HepG2 (cell line): ENCODE data around the gene PLA2G2A. TPM values are rescaled to one million over a fixed set of nuclear protein-coding genes. Genes with fewer than 3 reads are reported as not detected.
A peak's percentile ranks its signal among the peaks of the same experiment; 100 is the strongest.

ENCODE experiments used
- ATAC-seq: fragments of 200-7000 bp; cut with Tn5 transposase; 3 replicates; pipeline ENCODE4 v1.9.1; 2020; ENCODE audit warnings: mild to moderate bottlenecking, moderate library complexity
- BruUV-seq: library from RNA; stranded (reverse); fragments of 400-500 nt; replicated peaks from 2 replicates; lab custom pipeline; 2021; lab: Mats Ljungman, UMichigan
- CTCF ChIA-PET: fragments of 300-600 bp; formaldehyde crosslinking; extraction: SDS; loops from one replicate; lab custom pipeline; 2021; ENCODE audit warnings: low total read pairs, inconsistent platforms, low intra/inter-chr PET ratio; lab: Yijun Ruan, JAX
- POLR2A ChIA-PET: fragments of 350-600 bp; sonication (Branson Sonifier 250); formaldehyde crosslinking; loops from one replicate; lab custom pipeline; 2020; ENCODE audit warnings: antibody characterized with exemption, inconsistent platforms; lab: Yijun Ruan, JAX
- DNase-seq: peaks from one replicate; pipeline ENCODE4 v3.0.0-alpha.2; 2015; ENCODE audit warnings: low spot score
- FAIRE-seq: peaks from 3 replicates; lab custom pipeline; 2011; peaks lifted over from hg19 to GRCh38; lab: Jason Lieb, UNC
- H2AFZ ChIP-seq: one replicate; pipeline ENCODE4 v1.6.1; 2011; ENCODE audit warnings: low read length, inconsistent platforms
- H3K27ac ChIP-seq: fragments of 300-600 bp; 3 replicates; pipeline ENCODE4 v1.8.0; 2011; ENCODE audit warnings: mixed run types, mild to moderate bottlenecking, mixed read lengths, low read length, inconsistent platforms; ENCODE audit not compliant: insufficient read depth; ENCODE audit errors: extremely low read length
- H3K27me3 ChIP-seq, 2 experiments: fragments of 200-600 bp in 1 of 2; 2 replicates in 1 of 2; 3 replicates in 1 of 2; pipeline versions ENCODE4 v1.6.0 to v1.8.0; 2011; ENCODE audit warnings: low read length in 2 of 2, mild to moderate bottlenecking in 2 of 2, moderate library complexity in 2 of 2, inconsistent platforms in 1 of 2; ENCODE audit not compliant: insufficient read depth in 2 of 2, control insufficient read depth in 1 of 2
- H3K36me3 ChIP-seq, 2 experiments: fragments of 200-600 bp in 1 of 2; replicated peaks in 1 of 2; 2 replicates in 1 of 2; 3 replicates in 1 of 2; pipeline versions ENCODE4 v1.5.1 to v1.8.0; 2011; ENCODE audit warnings: low read length in 2 of 2, inconsistent platforms in 1 of 2; ENCODE audit not compliant: insufficient read depth in 2 of 2, control insufficient read depth in 1 of 2
- H3K4me1 ChIP-seq: 2 replicates; pipeline ENCODE4 v1.5.1; 2012; ENCODE audit warnings: low read length, inconsistent platforms; ENCODE audit not compliant: insufficient read depth
- H3K4me2 ChIP-seq: 2 replicates; pipeline ENCODE4 v1.6.0; 2011; ENCODE audit warnings: low read depth, low read length, inconsistent platforms
- H3K4me3 ChIP-seq, 3 experiments: fragments of 200-600 bp in 1 of 3; sonication (generic), shearing (Covaris generic) in 1 of 3; replicated peaks in 1 of 3; 2 replicates each; pipeline ENCODE4 v1.5.1; 2011 to 2016; ENCODE audit warnings: low read length in 3 of 3, inconsistent platforms in 2 of 3, low read depth in 2 of 3, mild to moderate bottlenecking in 2 of 3, control low read depth in 1 of 3, mixed read lengths in 1 of 3; ENCODE audit not compliant: insufficient read depth in 1 of 3
- H3K79me2 ChIP-seq: one replicate; pipeline ENCODE4 v1.6.1; 2011; ENCODE audit warnings: low read length, inconsistent platforms; ENCODE audit not compliant: insufficient read depth
- H3K9ac ChIP-seq: 2 replicates; pipeline ENCODE4 v1.6.0; 2011; ENCODE audit warnings: mild to moderate bottlenecking, low read depth, low read length, inconsistent platforms; ENCODE audit not compliant: insufficient read depth
- H3K9me3 ChIP-seq: 2 replicates; pipeline ENCODE4 v1.5.1; 2012; ENCODE audit warnings: mild to moderate bottlenecking, low read length
- H4K20me1 ChIP-seq: 2 replicates; pipeline ENCODE4 v1.6.0; 2011; ENCODE audit warnings: inconsistent platforms, mild to moderate bottlenecking, low read length, moderate library complexity; ENCODE audit not compliant: insufficient read depth
- DNMT3B ChIP-seq: conservative IDR thresholded peaks from 2 replicates; pipeline ENCODE4 v1.6.1; 2016; ENCODE audit warnings: missing biosample characterization, control low read depth
- NCOA5 ChIP-seq: sonication (generic); formaldehyde crosslinking; IDR thresholded peaks from 2 replicates; pipeline ENCODE4 v1.4.0; 2020; ENCODE audit warnings: missing genetic modification reagents
- NRL ChIP-seq: sonication (generic); formaldehyde crosslinking; IDR thresholded peaks from 2 replicates; pipeline ENCODE4 v1.5.0; 2020; ENCODE audit warnings: missing genetic modification reagents, mild to moderate bottlenecking, moderate library complexity, borderline replicate concordance
- SMAD1 ChIP-seq: sonication (generic); formaldehyde crosslinking; IDR thresholded peaks from 2 replicates; pipeline ENCODE4 v1.4.0; 2020; ENCODE audit warnings: missing genetic modification reagents, low read depth, mild to moderate bottlenecking, borderline replicate concordance
- SPEN ChIP-seq: sonication (generic); formaldehyde crosslinking; IDR thresholded peaks from 2 replicates; pipeline ENCODE4 v1.5.1; 2020; ENCODE audit warnings: low read depth, mild to moderate bottlenecking, missing genetic modification reagents
- XBP1 ChIP-seq: sonication (generic); formaldehyde crosslinking; IDR thresholded peaks from 2 replicates; pipeline ENCODE4 v1.5.0; 2020; ENCODE audit warnings: missing genetic modification reagents
- ZMYM2 ChIP-seq: sonication (generic); formaldehyde crosslinking; IDR thresholded peaks from 2 replicates; pipeline ENCODE4 v1.8.0; 2022; ENCODE audit warnings: mild to moderate bottlenecking, missing genetic modification reagents
- ZNF468 ChIP-seq: sonication (generic); formaldehyde crosslinking; IDR thresholded peaks from 2 replicates; pipeline ENCODE4 v1.8.0; 2022; ENCODE audit warnings: mild to moderate bottlenecking, moderate library complexity, missing genetic modification reagents
- WGBS: methylation state at CpG from one replicate; pipeline ENCODE4 v1.1.6; 2017; ENCODE audit warnings: low lambda C conversion rate; 5-methylcytosine and 5-hydroxymethylcytosine counted together
- in situ Hi-C: cut with HindIII; loops from 2 replicates; pipeline ENCODE4 v1.10.0; 2017; ENCODE audit warnings: low pct_unique_long_range_greater_than_20kb; ENCODE audit not compliant: extremely low pct_ligation_motif_present
- intact Hi-C: fragments of 100-400 bp; cut with micrococcal nuclease; formaldehyde crosslinking; loops from one replicate; pipeline ENCODE4 v1.10.0; 2022; ENCODE audit not compliant: unreplicated experiment
- polyA plus RNA-seq, 8 experiments: library from polyadenylated mRNA; depleted of rRNA in 3 of 8; stranded (reverse) in 7 of 8; unstranded in 1 of 8; fragments of >200 nt; fragmentation: Illumina TruSeq in 4 of 8; extraction: Trizol in 4 of 8; gene quantifications; 2 replicates each; pipeline versions ENCODE4 v1.2.1 to v1.2.3, GENCODE V29; 2011 to 2016; ENCODE audit warnings: low read depth in 4 of 8, missing spikeins in 1 of 8, mixed read lengths in 1 of 8; ENCODE audit not compliant: insufficient read depth in 1 of 8
- total RNA-seq, 5 experiments: library from RNA; depleted of rRNA; stranded (reverse); fragments of >200 nt; fragmentation: Illumina TruSeq; extraction: Trizol; gene quantifications; 2 replicates each; pipeline ENCODE4 v1.2.3, GENCODE V29; 2016; ENCODE audit warnings: low read depth in 1 of 5
- TF ChIP-seq, protein P1 (sequence below): sonication (generic); formaldehyde crosslinking; IDR thresholded peaks from 2 replicates; pipeline ENCODE4 v1.4.0; 2020; ENCODE audit warnings: missing genetic modification reagents, borderline replicate concordance

Gene PLA2G2A
- total and polyA plus RNA-seq, 2 of the 13 experiments (the other 11 are each of a cell fraction or from before 2014, with no cell fraction given): 0.35 to 30.3 TPM

DNA sequence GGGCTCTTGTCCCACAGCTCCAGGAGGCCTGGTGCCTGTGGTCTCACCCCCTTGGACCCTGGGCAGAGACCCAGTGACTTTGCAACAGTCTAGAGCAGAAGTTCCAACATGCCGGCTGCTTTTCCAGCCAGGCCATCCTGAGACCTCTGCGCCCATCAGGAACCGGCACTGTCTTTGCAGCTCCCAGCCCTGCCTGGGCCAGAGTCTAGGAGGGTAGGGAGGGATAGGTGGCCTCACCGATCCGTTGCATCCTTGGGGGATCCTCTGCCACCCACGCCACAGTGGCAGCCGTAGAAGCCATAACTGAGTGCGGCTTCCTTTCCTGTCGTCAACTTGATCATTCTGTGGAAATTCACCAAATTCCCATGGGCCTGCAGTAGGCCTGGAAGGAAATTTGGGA is 1.3 kb downstream of the PLA2G2A start:
- intact Hi-C loops (no loop called here), in situ Hi-C loops (loop anchor here (10.0 kb wide), 1 partner anchor 217 kb away; no protein-coding TSS in a partner anchor)

DNA sequence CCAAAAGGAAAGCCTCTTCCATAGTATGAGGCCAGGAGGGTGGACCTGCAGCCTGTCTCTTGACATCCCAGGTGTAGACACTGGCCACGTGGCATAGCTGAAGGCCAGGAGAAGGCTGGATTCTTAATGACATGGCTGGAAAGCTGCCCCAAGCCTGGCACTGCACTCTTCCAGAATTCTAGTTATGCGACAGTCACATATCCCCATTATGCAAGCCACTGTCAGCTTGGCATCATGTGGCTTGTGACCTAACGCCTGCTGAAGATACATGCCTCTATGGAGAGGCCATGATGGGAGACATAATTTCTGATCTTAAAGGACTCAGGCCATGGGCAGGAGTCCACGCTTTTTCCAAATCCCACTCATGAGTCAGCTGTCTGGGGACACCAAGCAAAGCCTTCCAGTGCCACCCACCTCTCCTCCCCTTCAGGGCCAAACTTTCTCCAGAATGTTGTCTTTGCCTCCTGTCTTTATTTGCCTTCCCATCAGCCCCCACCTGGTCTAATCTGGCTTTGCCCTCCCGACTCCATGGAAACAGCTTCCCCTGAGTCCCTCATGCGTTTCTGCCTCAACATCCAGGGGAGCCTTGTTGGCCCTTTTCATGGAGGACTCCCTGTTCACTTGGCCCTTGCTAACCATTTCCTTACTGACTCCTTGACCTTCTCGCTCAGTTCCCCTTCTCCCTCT is 3.0 kb downstream of the PLA2G2A start:
- no peaks in the 10 kb centered on the region for H3K36me3 ChIP-seq
- peaks cover 83% of the 10 kb centered on the region for H3K4me1 ChIP-seq
- H3K9ac ChIP-seq: no peak overlapping the region
- H3K79me2 ChIP-seq: no peaks in the 10 kb centered on the region
- H3K4me3 ChIP-seq: no peak overlapping the region
- no peaks in the 10 kb centered on the region for H3K9me3 ChIP-seq
- intact Hi-C loops: no loop called here
- no peak for DNase-seq
- H3K4me2 ChIP-seq: 0 out of 2 replicates have a peak overlapping the region, but pooled peaks have one; percentile 73
- 92% methylated on average over 6 of the region's 7 CpGs for WGBS
- no TSS peak for BruUV-seq
- ATAC-seq: no peak
- ChIA-PET CTCF (no interaction called here), POLR2A (no interaction called here)
- no peak for FAIRE-seq
- TF ChIP-seq XBP1 (CRISPR knock-in tag): no peak
- no peak for TF ChIP-seq ZNF468 (CRISPR knock-in tag)
- TF ChIP-seq DNMT3B (CRISPR knock-in tag): no peak
- TF ChIP-seq NCOA5 (CRISPR knock-in tag): no peak
- TF ChIP-seq ZMYM2 (CRISPR knock-in tag): no peak
- TF ChIP-seq SPEN: no peak
- H3K27me3 ChIP-seq: no peaks in the 10 kb centered on the region
- in situ Hi-C loops: loop anchor here (10.0 kb wide), 1 partner anchor 218 kb away; no protein-coding TSS in a partner anchor
- no peaks in the 10 kb centered on the region for H4K20me1 ChIP-seq
- H2AFZ ChIP-seq: no peak overlapping the region
- no peak overlapping the region for H3K27ac ChIP-seq

More for the DNA sequence above, 1.3 kb downstream of the PLA2G2A start:
- TF ChIP-seq, protein P1, sequence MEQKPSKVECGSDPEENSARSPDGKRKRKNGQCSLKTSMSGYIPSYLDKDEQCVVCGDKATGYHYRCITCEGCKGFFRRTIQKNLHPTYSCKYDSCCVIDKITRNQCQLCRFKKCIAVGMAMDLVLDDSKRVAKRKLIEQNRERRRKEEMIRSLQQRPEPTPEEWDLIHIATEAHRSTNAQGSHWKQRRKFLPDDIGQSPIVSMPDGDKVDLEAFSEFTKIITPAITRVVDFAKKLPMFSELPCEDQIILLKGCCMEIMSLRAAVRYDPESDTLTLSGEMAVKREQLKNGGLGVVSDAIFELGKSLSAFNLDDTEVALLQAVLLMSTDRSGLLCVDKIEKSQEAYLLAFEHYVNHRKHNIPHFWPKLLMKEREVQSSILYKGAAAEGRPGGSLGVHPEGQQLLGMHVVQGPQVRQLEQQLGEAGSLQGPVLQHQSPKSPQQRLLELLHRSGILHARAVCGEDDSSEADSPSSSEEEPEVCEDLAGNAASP (CRISPR knock-in tag): no peak
- TF ChIP-seq SMAD1: no peak
- peak; percentile 28; the same call in 1 of the 2 replicates for TF ChIP-seq NRL (CRISPR knock-in tag)
- Histone ChIP-seq H3K4me3 (no peak overlapping the region), H3K4me2 (no peak overlapping the region), H3K36me3 (no peaks in the 10 kb centered on the region), H3K9me3 (no peaks in the 10 kb centered on the region), H3K27me3 (no peaks in the 10 kb centered on the region), H3K79me2 (no peaks in the 10 kb centered on the region), H3K9ac (no peak overlapping the region), H3K4me1 (peaks cover 100% of the 10 kb centered on the region), H2AFZ (no peak overlapping the region), H4K20me1 (no peaks in the 10 kb centered on the region), H3K27ac (no peak overlapping the region)
- WGBS: 90% methylated on average over 6 of the region's 9 CpGs
- no peak for DNase-seq
- FAIRE-seq: no peak
- BruUV-seq: no TSS peak
- CTCF ChIA-PET: no interaction called here
- POLR2A ChIA-PET: interaction anchor here (1.6 kb wide), 1 partner anchor 10 kb away, joined by 3 read pairs; no protein-coding TSS in a partner anchor
- no peak for ATAC-seq
